HEK293T (cell line): ENCODE data around the gene CLASP1.

Experiments
- CTCF ChIA-PET: fragments of 350-600 bp; formaldehyde crosslinking; extraction: SDS; loops from one replicate; lab custom pipeline; 2021; ENCODE audit warnings: antibody characterized with exemption, inconsistent platforms; lab: Yijun Ruan, JAX
- POLR2A ChIA-PET: fragments of 350-600 bp; formaldehyde crosslinking; extraction: SDS; loops from one replicate; lab custom pipeline; 2020; ENCODE audit warnings: antibody characterized with exemption, inconsistent platforms; lab: Yijun Ruan, JAX
- DNase-seq: peaks from one replicate; pipeline ENCODE4 v3.0.0; 2012; ENCODE audit warnings: mixed read lengths; ENCODE audit errors: extremely low spot score
- ARNT ChIP-seq: fragments of 450-650 bp; IDR thresholded peaks from 2 replicates; pipeline ENCODE4 v1.6.1; 2017; ENCODE audit warnings: mild to moderate bottlenecking
- BHLHE40 ChIP-seq: fragments of 450-650 bp; IDR thresholded peaks from 2 replicates; pipeline ENCODE4 v1.6.1; 2016; ENCODE audit warnings: mild to moderate bottlenecking, moderate library complexity, borderline replicate concordance
- CTBP1 ChIP-seq: fragments of 450-650 bp; IDR thresholded peaks from 2 replicates; pipeline ENCODE4 v1.6.1; 2016; ENCODE audit warnings: borderline replicate concordance
- ELF4 ChIP-seq: fragments of 450-650 bp; IDR thresholded peaks from 2 replicates; pipeline ENCODE4 v1.6.1; 2017; ENCODE audit warnings: antibody characterized with exemption
- FOXA1 ChIP-seq: fragments of 450-650 bp; IDR thresholded peaks from 2 replicates; pipeline ENCODE4 v1.6.1; 2016; ENCODE audit warnings: mild to moderate bottlenecking
- FOXK2 ChIP-seq: fragments of 450-650 bp; IDR thresholded peaks from 2 replicates; pipeline ENCODE4 v1.6.1; 2016; ENCODE audit warnings: mild to moderate bottlenecking
- FOXM1 ChIP-seq: fragments of 450-650 bp; IDR thresholded peaks from 2 replicates; pipeline ENCODE4 v1.6.1; 2017; ENCODE audit warnings: mild to moderate bottlenecking, borderline replicate concordance
- HDGF ChIP-seq: fragments of 450-650 bp; IDR thresholded peaks from 2 replicates; pipeline ENCODE4 v1.6.1; 2017; ENCODE audit warnings: antibody characterized with exemption, borderline replicate concordance
- L3MBTL2 ChIP-seq: fragments of 450-650 bp; conservative IDR thresholded peaks from 2 replicates; pipeline ENCODE4 v1.6.1; 2016; ENCODE audit warnings: mild to moderate bottlenecking
- LEF1 ChIP-seq: fragments of 450-650 bp; IDR thresholded peaks from 2 replicates; pipeline ENCODE4 v1.6.1; 2017; ENCODE audit warnings: mild to moderate bottlenecking, borderline replicate concordance
- NFRKB ChIP-seq: fragments of 450-650 bp; IDR thresholded peaks from 2 replicates; pipeline ENCODE4 v1.6.1; 2016; ENCODE audit warnings: mild to moderate bottlenecking, moderate library complexity
- PKNOX1 ChIP-seq: fragments of 450-650 bp; IDR thresholded peaks from 2 replicates; pipeline ENCODE4 v1.6.1; 2016
- SP1 ChIP-seq: fragments of 450-650 bp; IDR thresholded peaks from 2 replicates; pipeline ENCODE4 v1.6.1; 2017
- SUZ12 ChIP-seq: fragments of 450-650 bp; IDR thresholded peaks from 2 replicates; pipeline ENCODE4 v1.6.1; 2016; ENCODE audit warnings: mild to moderate bottlenecking
- TARDBP ChIP-seq: fragments of 450-650 bp; IDR thresholded peaks from 2 replicates; pipeline ENCODE4 v1.6.1; 2016
- ZNF384 ChIP-seq: fragments of 450-650 bp; IDR thresholded peaks from 2 replicates; pipeline ENCODE4 v1.6.1; 2016

Gene CLASP1

GRCh38 chr2:121419081-121419699, 230.1 kb downstream of the CLASP1 start:
- DNase-seq, result no peak
- ChIA-PET POLR2A (no interaction called here), CTCF (no interaction called here)
- TF ChIP-seq ZNF384 (no peak), TARDBP (no peak)

- ChIA-PET CTCF (no interaction called here), POLR2A (no interaction called here)
- no peak for TF ChIP-seq L3MBTL2
- TF ChIP-seq SP1, result no peak
- TF ChIP-seq LEF1, result no peak
- no peak for TF ChIP-seq NFRKB
- TF ChIP-seq ZNF384, result no peak
- TF ChIP-seq BHLHE40, result no peak
- TF ChIP-seq FOXM1, result no peak
- TF ChIP-seq TARDBP, result no peak
- no peak for TF ChIP-seq FOXA1
- TF ChIP-seq ELF4, result no peak
- no peak for TF ChIP-seq ARNT
- no peak for TF ChIP-seq HDGF
- TF ChIP-seq PKNOX1, result no peak
- no peak for TF ChIP-seq FOXK2
- no peak for TF ChIP-seq SUZ12
- TF ChIP-seq CTBP1, result no peak
- no peak for DNase-seq
Measured at GRCh38 chr2:121418494-121419058, 230.7 kb downstream of the CLASP1 start.

GRCh38 chr2:121417826-121418225, 231.4 kb downstream of the CLASP1 start:
- ChIA-PET POLR2A (no interaction called here), CTCF (no interaction called here)
- DNase-seq, result no peak
- TF ChIP-seq TARDBP, result no peak
- no peak for TF ChIP-seq L3MBTL2
- TF ChIP-seq HDGF, result no peak
- TF ChIP-seq PKNOX1, result no peak
- no peak for TF ChIP-seq FOXM1
- no peak for TF ChIP-seq ZNF384
- no peak for TF ChIP-seq NFRKB
- no peak for TF ChIP-seq SUZ12
- no peak for TF ChIP-seq CTBP1

- no peak for DNase-seq
- no peak for TF ChIP-seq SUZ12
- TF ChIP-seq ELF4, result no peak
- no peak for TF ChIP-seq SP1
- TF ChIP-seq CTBP1, result no peak
- no peak for TF ChIP-seq NFRKB
- no peak for TF ChIP-seq L3MBTL2
- no peak for TF ChIP-seq PKNOX1
- no peak for TF ChIP-seq FOXK2
- no peak for TF ChIP-seq FOXM1
- no peak for TF ChIP-seq ZNF384
- TF ChIP-seq HDGF, result no peak
- TF ChIP-seq FOXA1, result no peak
- TF ChIP-seq LEF1, result no peak
- TF ChIP-seq ARNT, result no peak
- TF ChIP-seq TARDBP, result no peak
- POLR2A ChIA-PET, result no interaction called here
- CTCF ChIA-PET, result no interaction called here
Measured at GRCh38 chr2:121415727-121416126, 233.5 kb downstream of the CLASP1 start.

GRCh38 chr2:121412349-121412748, 236.9 kb downstream of the CLASP1 start:
- no peak for TF ChIP-seq LEF1
- no peak for TF ChIP-seq CTBP1
- TF ChIP-seq FOXK2, result no peak
- no peak for TF ChIP-seq HDGF
- TF ChIP-seq TARDBP, result no peak
- TF ChIP-seq SP1, result no peak
- TF ChIP-seq PKNOX1, result no peak
- TF ChIP-seq BHLHE40, result no peak
- no peak for TF ChIP-seq FOXM1
- no peak for TF ChIP-seq L3MBTL2
- TF ChIP-seq ELF4, result no peak
- TF ChIP-seq ARNT, result no peak
- no peak for TF ChIP-seq FOXA1
- ChIA-PET CTCF (no interaction called here), POLR2A (no interaction called here)
- no peak for DNase-seq

- ChIA-PET POLR2A (no interaction called here), CTCF (no interaction called here)
- no peak for DNase-seq
- TF ChIP-seq ELF4, result no peak
Measured at GRCh38 chr2:121409966-121410365, 239.3 kb downstream of the CLASP1 start.
